NCI-H526 treated with DMSO at 0.1 percent for 48 hours (cell line): ENCODE results near the gene SSC5D.

Experiments
- DNase-seq: peaks from one replicate; lab custom pipeline; 2025; lab: John Stamatoyannopoulos, UW

The SSC5D gene

DNA sequence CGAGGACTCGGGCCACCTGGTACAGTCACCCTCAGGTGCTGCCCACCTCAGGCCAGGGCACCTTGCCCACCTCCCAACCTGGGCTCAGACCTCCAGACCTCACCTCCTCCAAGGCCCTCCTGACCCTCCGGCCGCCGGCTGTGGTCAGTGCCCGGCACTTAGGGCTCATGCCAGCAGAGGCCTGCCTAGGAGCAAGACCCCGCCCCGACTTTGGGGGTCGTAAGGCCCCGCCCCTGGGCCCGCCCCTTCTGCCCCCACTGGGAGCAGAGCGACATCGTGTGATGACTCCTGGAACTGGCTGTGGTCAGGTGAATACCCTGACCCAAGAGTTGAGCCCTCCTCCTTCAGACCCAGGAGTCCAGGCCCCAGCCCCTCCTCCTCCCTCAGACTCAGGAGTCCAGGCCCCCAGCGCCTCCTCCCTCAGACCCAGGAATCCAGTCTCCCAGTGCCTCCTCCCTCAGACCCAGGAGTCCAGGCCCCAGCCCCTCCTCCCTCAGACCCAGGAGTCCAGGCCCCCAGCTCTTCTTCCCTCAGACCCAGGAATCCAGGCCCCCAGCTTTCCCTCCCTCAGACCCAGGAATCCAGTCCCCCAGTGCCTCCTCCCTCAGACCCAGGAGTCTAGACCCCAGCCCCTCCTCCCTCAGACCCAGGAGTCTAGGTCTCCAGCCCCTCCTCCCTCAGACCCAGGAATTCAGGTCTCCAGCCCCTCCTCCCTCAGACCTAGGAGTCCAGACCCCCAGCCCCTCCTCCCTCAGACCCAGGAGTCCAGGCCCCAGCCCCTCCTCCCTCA lies 48.9 kb downstream of the SSC5D start, which contains the start of gene SBK2:
Gene SBK2 (minus strand): TSS at position 183 of the 790 bp plus-strand sequence. CDS start 839 bp downstream, outside the sequence.
- no peak for DNase-seq

DNA sequence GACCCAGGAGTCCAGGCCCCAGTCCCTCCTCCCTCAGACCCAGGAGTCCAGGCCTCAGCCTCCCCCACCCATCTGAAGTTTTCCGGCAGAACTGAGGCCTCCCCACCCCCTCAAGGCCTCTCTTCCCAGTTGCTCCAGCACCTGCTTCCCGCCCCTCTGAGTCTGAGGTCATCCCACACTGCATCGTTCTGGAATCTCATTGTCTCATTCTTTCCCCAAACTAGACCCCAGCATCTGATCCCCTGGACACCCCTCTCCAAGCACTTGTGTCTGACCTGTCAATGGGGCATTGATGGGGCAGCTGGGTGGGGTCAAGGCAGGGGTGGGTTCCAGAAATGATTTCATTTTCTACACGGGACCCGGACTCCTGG lies 49.5 kb downstream of the SSC5D start:
- DNase-seq = no peak

DNA sequence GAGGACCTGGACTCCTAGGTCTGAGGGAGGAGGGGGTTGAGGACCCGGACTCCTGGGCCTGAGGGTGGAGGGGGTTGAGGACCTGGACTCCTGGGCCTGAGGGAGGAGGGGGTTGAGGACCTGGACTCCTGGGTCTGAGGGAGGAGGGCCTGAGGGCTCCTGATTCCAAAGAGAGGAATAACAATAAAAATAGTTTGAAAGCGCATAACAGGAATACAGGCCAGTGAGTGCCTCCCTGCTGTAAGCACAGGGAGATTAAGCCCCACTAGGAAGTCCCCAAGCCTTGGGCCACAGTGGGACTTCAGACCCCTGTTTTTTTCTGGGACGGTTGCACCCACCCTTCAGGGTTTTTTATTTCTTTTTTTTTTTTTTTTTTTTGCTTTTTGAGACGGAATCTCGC lies 49.9 kb downstream of the SSC5D start:
- no peak for DNase-seq

DNA sequence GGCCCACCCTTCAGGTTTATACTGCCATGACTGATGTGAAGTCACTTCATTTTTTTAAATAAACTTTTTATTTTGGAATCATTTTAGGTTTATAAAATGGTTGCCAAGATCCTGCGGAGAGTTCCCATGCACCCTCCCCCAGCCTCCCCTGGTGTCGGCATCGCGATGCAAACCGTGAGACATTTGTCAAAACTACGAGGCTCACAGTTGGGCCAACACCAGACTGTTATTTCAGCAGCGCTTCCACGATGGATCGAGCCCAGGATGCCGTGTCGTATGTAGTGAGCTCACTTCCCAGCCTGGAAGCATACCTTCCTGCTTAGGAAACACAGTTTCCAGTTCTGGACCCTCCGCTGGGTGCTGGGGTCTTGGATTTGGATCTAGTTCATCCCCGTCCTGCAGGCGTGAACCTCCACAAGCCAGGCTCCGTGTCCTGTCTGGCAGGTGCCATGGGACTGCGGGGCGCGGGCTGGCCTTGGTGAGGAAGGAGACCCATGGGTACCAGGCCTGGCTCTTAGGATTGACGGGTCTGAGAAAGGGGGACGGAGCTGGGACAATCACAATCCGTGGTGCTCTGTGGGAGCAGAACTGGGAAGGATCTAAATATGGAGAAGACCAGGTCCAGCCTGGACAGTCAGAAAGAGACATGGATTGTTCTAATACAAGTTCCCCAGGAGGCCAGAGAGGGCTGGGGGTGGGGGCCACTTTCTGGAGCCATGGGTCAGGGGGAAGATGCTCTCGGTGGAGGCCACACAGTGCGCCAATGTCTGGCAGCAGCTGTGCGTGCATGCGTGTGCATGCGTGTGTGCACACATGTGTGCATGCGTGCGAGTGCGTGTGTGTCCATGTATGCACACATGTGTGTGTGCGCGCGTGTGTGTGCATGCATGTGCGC lies 51.1 kb downstream of the SSC5D start:
- DNase-seq = no peak

DNA sequence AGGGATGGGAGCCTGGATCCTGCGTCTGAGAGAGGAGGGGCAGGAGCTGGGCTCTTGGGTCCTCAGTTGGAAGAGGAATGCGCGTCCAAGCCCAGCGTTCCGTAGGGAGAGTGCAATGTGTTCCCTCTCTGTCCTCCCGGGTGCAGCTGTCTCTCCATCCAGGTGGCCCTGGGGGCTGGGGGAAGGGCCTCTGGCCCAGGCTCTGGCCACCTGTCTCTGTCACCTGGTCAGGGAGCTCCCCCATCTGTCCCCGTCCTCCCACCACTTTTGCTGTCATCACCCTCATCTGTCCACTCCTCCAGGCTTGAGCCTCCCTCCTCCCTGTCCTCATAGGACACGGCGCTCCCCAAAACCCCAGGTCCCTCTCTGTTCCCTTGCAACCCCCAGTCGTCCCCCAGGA lies 52.4 kb downstream of the SSC5D start:
- no peak for DNase-seq

DNA sequence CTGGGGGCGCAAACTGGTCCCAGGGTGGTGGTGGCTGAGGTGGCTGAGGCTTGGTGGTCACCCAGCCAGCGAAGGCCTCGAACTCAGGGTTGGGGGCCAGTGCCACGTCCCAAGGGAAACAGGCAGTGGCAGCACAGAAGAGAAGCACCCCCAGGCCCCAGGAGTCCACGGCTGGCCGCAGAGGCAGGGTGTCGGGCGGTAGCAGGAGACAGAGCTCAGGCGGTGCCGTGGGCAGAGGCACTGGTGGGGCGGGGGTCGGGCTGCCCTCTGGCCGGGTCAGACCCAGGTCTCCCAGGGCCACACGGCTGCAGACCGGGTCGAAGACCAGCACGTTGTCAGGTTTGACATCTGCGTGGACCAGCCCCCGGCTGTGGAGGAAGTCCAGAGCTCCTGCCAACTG lies 52.9 kb downstream of the SSC5D start:
- DNase-seq = no peak

DNA sequence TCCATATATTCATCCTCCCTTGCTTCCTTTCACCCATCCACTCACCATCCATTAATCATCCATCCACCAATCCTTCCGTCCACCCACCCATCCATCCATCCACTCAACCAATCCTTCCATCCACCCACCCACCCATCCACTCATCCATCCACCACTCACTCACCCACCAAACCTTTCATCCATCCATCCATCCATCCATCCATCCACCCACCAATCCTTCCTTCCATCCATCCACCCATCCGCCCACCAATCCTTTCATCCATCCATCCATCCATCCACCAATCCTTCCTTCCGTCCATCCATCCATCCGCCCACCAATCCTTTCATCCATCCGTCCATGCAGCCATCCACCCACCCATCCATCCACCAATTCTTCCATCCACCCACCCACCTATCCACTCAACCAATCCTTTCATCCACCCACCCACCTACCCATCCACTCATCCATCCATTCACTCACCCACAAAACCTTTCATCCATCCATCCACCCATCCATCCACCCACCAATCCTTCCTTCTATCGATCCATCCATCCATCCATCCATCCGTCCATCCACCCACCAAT lies 54.1 kb downstream of the SSC5D start:
- DNase-seq = no peak

DNA sequence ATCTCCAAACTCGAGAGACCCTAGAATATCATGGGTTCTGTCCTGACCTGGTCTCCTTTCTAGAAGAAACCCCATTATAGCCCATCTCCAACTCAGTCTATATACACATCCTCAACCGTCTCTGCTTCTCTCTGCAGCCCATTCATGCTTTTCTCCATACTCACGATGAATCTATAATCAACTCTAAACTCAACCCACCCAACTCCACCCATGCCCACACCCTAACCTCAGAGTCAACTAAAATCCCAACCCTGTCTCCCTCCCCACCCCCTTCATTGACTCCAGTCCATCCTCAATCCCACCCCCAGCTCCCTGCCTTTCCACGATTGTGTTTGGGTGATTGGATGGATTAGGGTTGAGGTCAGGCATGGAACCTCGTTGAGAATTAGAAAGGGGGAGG lies 55.3 kb downstream of the SSC5D start:
- no peak for DNase-seq

DNA sequence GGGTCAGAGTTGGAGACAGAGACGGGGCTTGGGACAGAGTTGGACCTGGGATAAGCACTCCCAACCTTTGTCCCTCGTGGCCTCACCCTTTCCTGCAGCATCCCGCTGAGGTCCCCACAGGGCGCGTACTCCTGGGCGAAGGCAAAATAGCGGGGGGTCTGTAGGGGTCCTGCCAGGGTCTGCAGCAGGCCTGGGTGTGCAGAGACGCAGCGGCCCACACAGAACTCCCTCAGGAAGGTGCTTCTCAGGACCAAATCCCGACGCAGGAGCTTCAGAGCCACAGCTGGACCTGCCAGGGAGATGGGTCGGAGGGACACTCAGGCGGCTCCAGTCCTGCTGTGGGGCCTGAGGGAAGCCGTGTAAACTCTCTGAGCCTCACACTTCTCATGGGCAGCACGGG lies 55.8 kb downstream of the SSC5D start:
- DNase-seq = no peak

DNA sequence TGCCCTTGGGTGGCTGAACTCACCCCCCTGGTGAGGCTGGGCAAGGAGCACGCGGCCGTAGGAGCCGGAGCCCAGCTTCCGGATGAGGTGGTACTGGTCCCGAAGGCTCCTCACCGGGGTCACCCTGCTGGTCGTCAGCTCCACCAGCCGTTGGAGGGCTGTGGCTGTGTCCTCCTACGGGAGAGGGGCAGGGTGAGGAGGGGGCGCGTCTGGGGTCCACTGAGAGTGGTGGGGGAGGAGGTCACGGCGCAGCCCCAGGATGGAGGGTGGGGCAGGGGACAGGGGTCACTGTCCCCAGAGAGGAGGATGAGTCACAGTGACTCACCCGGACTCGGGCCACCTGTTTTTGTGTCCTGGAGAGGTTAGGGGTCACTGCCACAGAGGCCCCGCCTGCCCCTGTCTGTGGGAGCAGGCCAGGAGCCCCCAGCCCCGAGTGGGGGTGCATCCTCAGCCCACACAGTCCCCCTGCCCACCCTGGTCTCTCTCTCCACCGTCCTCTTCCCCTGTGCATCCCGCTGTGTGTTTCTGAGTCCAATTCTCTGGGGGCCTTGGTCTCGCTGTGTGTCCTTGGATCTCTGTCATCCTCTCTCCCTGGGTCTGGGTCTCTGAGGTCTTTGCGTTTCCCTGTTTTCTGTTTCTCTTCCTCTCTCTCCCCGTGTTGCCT lies 56.7 kb downstream of the SSC5D start:
- no peak for DNase-seq

DNA sequence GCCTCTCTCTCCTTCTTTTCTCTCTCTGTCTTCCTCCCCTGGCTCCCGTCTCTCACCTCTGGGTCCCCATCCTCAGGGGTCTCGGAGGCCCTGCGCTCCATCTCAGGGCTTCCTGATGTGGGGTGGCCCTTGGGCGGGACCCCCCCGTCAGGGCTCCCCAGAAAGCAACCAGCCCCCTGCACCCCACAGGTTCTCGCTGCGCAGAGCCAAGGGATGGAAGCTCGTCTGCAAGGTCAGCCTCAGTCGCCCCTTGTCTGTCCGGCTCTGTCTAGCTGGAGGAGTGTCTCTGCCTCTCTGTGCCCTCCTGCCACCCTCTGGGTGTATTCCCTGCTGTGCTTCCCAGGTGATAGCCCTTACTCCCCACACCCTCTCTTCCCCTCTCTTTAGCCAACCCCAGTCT lies 57.2 kb downstream of the SSC5D start, which contains the start of gene SBK3:
Gene SBK3 (minus strand): TSS at position 101 of the 400 bp plus-strand sequence. CDS start 0 bp downstream, at position 101.
- DNase-seq = no peak

DNA sequence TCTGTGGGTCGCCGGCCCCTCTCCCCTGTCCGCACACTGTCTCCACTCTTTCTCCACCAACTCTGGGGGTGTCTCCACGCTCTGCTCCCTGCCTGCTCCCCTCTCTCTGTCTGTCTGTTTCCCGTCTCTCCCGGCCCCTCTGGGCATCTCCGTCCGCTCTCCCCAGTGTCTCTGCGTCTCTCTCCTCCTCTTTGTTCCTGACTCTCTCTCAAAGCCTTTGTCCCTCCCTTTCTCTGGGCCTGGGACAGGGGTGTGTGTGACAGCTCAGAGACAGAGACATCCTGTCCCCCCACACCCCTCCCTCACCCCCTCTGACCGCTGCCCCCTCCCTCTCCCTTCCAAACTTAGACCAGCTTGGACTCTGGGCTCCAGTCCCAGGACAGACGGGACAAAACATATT lies 57.8 kb downstream of the SSC5D start:
- no peak for DNase-seq

DNA sequence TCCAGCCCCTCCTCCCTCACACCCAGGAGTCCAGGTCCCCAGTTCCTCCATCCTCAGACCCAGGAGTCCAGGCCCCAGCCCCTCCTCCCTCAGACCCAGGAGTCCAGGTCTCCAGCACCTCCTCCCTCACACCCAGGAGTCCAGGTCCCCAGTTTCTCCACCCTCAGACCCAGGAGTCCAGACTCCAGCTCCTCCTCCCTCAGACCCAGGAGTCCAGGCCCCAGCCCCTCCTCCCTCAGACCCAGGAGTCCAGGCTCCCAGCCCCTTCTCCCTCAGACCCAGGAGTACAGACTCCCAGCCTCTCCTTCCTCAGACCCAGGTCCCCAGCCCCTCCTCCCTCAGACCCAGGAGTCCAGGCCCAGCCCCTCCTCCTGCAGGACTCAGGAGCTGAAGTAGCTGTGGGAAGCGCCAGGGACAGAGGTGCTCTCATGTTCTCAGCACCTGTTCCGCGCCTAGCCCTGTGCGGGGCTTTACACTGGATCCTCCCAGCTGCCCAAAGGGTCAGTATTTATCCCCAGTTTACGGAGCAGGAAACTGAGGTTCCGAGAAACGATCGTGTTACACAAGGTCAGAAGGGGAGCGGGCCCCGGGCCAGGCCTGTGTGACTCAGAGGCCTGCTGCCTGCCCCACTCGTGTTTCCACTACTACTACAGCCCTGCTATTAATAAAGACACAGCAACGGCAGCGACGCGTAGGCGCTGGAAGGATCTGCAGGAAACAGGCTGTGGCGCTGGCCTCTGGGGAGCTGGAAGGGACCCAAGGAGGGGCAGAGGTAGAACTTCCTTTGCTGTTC lies 58.8 kb downstream of the SSC5D start:
- DNase-seq = no peak

DNA sequence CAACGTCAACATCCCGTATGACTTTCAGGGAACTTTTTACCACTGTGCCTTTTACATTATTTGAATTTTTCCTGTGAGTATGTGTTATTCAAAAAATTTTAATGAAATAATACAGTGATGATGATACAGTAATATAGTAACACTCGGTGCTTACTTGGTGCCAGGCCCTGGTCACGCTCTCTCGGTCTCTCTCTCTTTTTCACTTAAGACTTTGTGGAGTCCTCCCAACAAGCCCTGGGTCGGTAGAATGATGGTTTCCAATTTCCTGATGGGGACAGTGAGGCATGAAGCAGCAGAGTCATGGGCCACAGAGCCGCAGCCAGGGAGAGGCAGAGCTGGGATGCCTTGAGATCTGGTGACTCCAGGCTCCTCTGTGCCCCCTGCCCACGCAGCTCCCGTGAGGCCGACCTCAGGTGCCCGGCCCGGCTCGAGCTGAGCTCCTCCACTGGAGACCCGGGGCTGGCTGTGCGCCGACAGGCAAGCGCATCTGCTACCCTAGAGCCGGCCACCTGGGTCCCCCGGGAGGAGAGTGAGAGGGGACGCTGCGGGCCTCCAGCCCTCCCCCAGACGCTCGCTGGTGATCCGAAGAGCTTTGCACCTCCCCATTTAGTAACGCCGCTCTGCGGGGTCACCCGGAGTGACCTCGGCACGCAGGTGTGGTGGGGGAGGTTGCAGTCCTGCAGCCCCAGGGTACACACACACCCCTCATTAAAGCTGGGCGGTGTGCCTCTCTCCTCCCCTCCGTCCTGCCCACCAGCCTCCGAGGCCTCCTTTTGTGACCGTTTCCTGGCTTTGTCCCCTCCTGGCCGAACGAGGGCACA lies 61.5 kb downstream of the SSC5D start:
- DNase-seq = no peak

DNA sequence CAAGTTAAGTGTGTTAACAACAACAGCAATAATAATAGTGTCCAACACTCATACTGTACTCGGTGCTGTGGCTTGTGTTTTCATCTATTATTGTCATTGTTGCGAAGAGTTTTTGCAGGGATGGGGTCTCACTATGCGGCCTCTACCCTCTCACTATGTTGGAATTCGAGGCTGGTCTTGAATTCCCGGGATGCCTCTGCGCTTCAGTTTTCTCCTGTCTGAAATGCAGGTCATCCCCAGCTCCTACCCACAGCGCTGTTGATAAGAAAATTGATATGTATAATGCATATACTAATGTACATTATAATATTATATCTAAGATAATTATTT lies 62.0 kb downstream of the SSC5D start:
- DNase-seq = no peak

DNA sequence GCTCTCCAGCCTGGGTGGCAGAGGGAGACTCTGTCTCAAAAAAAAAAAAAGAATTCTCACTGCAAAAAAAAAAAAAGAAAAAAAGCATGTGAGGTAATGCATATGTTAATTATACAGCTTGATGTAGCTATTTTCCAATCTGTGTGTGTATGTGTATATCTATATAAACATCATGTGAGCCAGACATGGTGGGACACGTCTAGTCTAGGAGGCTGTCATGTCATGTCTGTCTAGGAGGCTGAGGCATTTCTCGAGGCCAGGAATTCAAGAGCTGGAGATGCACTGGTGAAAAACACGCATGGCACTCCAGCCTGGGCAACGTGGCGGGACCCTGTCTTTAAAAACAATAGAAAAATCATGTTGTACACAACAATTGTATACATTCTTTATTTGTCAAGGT lies 64.0 kb downstream of the SSC5D start:
- no peak for DNase-seq

DNA sequence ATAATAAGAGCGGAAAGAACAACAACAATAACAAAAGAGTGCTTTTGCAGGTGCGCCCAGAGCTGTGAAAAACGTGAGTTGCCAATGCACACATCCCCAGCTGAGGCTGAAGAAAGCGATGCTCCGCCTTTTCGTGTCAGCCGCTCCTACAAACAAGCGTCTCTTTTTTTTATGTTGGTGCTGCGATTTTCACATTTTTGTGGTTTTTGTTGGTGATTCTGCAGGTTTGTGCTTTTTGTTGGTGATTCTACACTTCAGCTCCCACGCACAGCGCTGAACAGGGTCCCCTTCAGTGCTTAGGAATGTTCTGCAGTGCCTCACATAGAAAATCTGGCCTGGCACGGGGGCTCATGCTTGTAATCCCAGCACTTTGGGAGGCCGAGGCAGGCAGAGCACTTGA lies 64.4 kb downstream of the SSC5D start:
- no peak for DNase-seq

DNA sequence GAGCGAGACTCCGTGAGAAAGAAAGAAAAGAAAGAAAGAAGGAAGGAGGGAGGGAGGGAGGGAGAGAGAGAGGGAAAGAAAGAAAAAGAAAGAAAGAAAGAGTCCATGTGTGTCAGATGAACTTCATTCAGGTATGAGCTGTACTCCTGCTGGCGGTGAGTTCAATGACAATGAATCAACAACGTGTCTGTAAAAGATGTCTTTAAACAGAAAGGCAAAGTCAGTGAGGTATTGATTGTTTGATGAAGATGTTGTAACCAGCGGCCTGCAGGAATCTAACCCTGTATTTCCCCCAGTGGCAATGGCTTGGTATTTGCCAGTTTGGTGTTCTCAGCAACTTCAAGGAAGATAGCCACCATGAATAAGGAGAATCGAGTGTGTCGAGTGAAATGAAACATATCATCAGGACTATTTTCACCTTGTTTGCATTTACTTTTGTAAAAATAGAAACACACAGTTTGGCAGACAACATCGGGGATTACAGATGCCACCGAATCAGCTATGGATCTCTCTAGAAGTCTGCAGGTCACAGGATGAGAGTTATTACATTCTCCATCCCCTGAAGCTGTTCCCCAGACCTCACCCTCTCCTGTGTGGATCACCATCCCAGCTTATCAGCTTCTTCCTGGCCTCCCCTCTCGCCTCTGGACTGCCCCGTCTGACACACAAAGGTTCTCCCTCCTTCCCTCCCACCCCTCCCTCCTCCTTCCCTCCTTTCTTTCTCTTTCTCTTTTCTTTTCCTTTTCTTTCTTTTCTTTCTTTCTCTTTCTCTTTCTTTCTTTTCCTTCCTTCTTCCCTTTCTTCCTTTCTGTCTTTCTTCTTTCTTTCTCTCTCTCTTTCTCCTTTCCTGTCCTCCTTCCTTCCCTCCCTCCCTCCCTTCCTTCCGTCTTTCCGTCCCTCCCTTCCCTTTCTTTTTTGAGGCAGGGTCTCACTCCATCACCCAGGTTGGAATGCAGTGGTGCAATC lies 65.3 kb downstream of the SSC5D start:
- DNase-seq = no peak

DNA sequence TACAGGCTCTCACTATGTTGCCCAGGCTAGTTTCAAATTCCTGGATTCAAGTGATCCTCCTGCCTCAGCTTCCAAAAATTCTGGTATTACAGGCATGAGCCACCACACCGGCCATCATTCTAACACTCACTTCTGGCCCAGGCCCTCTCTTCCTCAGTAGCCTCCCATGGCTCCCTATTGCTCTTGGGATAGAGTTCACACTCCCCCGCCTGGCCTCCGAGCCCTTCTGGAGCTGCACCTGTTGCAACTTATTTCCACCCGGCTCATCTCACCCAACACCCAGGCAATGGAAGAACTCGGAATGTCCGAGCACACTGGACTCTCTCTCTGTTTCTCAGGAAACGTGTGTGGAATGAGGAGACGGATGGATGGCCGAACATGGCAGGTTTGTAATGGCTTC lies 66.1 kb downstream of the SSC5D start:
- DNase-seq = no peak
